HG03280 (cell line): ENCODE measurements around the gene SDS.

Experiments used
- ATAC-seq: cut with Tn5 transposase; IDR thresholded peaks from one replicate; pipeline ENCODE4 v1.9.1; 2021; ENCODE audit warnings: mild to moderate bottlenecking, moderate library complexity; ENCODE audit not compliant: unreplicated experiment

The SDS gene

DNA sequence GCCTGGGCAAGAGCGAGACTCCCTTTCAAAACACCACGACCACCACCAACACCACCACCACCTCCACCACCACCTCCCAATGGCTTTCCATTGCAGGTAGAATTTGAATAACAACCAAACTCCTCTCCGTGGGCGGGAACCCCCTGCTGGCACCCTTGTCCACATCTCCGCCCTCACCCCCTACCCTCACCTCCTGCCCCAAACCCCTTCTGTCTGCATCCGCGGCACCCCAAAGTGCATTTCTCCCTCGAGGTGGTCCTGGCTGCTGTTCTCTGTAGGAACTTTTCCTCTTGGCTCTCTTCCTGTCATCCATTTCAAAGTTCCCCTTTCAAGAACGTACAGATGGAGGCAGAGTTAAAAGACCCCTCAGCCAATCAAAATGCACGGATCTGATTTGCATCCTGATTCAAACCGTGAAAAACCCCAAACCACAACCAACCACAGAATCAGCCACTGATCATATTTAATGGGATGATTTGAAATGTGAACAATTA, 22.3 kb upstream of the SDS start:
- ATAC-seq, result no peak

DNA sequence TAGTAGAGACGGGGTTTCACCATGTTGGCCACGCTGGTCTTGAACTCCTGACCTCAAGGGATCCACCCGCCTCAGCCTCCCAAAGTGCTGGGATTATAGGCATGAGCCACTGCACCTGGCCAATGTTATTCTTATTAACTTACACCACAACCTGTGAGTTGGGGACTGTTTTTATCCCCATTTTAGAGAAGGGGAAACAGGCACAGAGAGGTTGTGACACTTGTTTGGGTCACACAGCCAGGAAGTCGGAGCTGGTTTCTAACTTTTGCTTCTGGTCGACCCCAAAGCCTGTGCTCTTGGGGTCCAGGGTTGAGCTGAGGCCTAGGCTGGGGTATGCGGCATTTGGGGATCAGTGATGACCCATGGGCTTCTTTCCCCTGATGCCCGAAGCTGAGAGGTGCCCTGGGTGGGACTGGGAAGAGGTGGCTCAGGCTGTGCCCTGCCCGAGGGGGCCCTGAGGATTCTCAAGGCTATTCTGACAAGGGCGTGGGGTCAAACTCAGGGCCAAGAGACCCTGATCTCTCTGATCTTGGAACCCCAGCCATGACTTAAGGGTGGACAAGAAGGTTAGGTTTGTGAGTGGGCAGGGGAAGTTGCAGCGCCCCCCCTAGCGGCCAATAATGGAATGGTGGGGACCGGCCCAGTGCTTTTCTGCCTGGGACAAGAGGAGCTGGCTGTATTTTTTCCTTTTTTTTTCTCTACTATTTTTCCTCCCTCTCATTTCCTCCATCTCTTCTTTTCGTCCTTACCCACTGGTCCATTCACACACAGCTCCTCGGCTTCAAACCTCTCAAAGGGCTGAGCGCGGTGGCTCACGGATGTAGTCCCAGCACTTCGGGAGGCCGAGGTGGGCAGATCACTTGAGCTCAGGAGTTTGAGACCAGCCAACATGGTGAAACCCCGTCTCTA, 21.5 kb upstream of the SDS start:
- ATAC-seq, result peak; percentile 39

DNA sequence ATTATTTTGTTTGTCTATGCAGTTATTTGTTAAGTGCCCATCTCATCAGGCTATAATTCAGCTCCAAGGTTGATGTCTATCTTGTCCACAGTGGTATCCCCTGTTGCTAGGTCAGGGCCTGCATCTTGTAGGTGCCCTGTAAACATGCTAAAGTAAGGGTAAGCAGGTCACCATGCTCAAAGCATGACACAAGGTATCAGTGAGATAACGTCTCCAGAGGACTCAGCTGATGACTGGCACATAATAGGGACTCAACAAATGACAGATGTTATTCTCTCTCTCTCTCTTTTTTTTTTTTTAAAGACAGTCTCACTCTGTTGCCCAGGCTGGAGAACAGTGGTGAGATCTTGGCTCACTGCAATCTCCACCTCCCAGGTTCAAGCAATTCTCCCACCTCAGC, 20.8 kb upstream of the SDS start:
- ATAC-seq, result no peak

DNA sequence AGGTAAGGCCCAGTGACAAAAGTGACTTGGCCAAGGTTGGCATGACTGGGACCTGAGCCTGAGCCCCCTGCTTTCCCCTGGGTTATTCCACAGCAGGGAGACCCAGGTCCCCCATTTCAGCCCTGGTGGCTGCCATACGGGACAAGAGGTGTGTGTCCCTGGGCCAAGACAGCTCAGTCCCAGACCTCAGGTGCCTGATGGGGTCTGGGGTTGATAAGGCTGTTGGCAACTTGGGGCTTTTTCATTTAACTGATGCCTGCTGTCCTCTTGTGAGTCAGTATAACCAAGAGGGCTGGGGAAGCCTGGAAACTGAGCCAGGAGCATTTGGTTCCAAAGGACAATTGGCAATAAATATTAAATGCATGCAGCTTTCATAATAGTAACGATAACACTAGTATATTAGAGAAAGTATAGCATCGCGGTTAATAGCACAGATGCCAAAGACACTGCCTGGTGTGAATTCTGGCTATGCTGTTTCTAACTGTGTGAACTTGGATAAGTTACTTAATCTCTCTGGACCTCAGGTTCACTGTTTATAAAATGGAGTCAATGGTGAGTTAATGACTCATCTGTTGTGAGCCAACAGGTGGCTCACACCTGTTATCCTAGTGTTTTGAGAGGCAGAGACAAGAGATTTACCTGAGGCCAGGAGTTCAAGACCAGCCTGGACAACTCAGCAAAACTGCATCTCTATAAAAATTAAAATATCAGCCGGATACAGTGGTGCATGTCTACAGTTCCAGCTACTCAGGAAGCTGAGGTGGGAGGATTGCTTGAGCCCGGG, 19.4 kb upstream of the SDS start:
- ATAC-seq, result no peak

DNA sequence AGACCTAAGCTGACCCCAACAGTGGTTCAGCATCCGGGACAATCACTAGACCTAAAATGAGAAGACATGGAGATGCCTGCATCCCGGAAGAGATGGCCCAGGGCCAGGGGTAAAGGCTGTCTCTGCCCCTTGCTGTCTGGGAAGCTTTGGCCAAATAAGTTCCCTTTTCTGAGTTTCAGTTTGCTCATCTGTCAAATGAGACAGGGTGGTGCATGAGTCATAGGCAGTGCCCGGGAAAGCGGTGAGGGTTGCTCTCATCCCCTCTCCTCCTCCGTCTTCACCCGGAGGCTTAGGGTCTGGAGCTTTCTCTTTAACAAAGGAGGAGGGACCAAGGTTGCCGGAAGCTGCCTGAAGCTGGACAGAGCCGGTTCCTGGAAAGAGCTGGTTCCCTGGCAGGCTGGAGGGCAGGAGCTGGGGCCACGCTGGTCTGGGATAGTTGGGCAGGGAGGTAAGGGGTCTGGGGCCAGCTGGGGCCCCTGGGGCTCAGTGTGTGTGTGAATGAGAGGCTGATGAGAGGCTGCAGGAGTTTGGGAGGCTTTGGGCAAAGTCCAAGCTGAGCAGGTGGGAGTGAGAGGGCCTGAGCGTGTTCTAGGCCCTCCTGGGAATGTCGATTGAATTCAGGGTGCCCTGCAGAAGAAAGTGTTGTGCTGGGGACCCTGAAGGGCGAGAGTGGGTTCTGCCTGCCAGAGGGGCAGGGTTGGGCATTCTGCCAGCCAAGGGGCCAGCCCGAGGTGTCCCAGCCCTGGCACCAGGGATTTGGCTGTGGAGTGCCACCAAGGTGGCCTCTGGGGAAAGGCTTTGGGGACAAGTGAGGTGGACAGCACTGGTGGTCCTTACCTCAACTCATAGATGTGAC, 18.6 kb upstream of the SDS start, which contains the start of gene SDSL:
SDSL (plus strand) TSS at position 351 of the 856 bp plus-strand sequence. CDS start 5,603 bp downstream, outside the sequence.
- ATAC-seq, result peak; percentile 75

DNA sequence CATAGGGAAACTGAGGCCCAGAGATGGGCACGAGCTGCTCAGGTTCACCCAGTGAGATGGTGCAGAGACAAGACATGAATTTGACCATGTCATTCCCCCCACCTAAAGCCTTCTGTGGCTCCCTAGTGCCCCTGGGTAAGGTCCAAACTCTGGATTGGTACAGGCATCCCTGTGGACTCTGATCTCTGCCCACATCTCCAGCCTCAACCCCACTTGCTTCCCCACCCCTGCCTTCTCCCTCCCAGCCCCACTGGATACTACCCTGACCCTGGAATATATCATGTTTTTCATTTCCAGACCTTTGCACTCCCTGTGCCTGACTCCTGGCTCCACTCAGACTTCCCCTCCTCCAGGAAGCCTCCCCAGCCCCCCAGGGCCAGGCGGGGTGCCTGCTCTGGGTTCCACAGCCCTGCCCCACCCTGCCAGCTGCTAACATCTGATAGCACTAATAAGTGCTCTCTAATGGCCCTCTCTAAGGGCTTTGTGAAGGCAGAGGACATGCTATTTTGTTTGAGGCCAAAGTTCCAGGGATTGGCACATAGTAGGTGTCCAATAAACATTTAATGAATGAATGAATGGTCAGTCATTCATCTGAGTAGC, 17.4 kb upstream of the SDS start:
- no peak for ATAC-seq

DNA sequence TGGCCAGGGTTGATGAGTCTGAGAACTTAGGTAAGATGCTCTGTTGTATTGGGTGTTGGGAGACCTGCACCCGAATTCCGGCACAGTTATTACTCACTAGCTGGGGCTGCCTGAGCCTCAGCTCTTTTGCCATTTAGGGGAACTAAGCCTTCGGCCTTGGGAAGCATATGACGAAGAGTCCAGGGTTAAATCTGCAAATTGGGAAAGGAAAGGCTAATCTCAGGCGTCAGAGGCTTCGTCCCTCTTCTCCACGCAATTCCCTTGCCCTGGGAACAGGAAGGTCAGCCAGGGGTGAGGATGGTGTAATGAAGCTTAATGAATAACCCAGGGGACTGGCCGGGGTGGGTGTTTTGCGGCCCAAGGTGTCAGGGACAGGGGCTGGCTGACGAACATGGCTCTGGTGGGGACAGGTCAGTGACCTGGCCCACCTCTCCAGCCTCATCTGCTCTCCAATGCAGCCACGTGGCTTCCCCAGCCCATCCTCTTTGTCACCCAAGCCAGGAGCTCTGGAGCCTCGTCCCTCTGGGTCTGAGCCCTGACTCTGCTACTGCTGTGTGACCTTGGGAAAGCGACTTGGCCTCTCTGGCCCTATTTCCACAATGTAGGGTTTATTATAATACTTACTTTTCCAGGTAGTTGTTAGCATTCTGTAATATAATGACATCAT, 14.7 kb upstream of the SDS start:
- ATAC-seq, result no peak

DNA sequence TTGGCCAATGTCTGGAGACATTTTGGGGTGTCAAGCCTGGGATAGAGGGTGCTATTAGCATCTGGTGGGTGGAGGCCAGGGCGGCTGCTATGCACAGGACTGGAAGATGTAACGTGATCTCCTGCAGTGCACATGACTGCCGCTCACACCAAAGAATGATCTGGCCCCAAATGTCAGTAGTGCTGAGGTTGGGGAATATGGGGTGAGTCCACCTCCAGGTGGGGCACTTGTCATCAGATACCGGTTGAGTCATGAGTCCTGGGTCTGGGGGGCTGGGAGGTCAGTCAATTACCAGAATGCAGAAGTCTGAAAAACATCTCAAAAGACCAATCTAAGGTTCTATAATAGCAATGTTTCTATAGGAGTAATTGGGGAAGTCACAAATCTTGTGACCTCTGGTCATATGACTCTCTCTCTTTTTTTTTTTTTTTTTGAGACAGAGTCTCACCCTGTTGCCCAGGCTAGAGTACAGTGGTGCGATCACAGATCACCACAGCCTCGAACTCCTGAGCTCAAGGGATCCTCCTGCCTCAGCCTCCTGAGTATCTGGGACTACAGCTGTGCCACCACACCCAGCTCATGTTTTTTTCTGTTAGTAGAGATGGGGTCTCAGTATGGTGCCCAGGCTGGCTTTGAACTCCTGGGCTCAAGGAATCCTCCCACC, 12.5 kb upstream of the SDS start:
- ATAC-seq, result no peak

DNA sequence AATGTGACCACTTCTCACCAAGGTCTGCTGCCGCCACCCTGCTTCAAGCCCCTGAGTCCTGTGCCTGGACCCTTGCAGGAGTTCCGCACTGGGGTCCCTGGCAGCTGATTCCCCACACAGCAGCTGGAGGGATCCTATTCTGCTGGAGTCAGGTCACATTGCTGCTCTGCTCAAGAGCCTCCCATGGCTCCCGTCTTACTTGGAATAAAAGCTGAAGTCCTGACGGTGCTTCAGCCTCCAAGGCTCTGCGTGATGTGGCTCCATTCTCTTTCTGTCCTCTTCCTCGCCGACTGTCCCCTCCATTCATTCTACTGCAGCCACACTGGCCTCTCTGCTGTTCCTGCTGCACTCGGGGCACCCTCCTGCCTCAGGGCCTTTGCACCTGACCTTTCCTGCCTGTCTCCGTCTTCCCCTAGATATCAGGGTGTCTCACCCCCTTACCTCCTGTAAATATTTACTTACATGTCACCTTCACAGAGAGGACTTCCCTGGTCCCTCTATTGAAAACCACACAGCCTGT, 10.9 kb upstream of the SDS start:
- ATAC-seq, result no peak

DNA sequence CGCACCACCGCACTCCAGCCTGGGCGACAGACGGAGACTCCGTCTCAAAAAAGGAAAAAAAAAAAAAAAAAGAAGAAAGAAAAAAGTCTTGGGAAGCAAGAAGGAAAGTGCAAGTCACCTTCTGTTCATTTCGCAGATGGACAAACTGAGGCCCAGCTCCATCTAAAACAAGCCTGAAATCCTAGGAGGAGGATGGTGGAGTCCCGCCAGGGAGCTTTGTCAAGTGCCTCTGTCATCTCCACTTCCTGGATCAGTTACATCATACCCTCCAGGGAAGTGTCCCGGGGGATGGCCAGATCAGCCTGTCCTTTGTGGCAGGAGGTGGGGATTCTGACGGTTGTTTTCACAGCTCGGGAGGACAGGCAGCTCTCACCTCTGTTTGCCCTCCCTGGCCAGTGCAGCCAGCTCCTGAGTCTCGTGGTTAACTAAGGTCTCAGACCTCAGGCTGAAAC, 9.8 kb upstream of the SDS start:
- no peak for ATAC-seq

DNA sequence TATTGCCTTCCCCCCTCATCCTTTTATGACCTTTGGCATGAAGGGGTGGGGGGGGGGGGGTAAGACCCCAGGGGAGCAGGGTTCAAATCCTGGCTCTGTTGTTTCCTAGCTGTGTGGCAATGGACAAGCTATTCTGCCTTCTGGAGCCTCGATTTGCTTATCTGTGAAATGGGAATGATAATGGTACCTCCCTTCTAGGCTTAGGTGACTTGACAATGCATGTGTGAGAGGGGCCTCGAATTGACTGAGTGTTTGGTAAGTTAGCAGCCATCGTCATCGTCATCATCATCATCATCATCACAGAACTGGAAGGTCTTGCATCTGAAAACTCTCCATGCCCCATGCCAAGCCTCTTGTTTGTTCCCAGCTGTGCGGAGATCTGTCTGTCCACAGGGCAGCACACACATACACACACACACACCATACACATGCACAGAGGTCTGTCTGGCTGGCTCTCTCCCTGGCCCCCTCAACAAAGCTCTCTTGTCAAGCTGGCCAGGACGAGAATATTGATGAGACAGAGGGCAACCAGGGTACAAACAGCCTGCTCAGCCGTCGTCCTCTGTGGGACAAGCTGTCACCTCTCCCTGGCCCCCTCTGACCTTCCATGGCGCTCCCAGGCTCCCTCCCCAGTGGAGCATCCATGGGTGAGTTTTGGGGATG, 5.9 kb upstream of the SDS start:
- no peak for ATAC-seq

DNA sequence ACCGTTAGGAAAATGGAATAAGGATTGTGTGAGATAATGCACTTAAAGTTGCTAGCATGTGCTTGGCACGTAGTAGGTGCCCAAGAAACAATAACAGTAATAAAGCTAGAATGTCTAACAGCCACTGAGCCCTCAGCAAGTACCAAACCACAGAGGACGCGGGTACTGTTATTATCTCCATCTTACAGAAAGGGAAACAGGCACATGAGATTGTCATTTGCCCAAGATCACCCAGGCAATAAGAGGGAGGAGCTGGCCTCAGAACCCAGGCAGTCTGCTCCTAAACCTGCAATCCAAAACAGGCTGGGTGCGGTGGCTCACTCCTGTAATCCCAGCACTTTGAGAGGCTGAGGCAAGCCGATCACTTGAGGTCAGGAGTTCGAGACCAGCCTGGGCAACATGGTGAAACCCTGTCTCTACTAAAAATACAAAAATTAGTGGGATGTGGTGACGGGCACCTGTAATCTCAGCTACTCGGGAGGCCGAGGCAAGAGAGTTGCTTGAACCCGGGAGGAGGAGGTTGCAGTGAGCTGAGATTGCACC, 5.1 kb upstream of the SDS start:
- no peak for ATAC-seq

DNA sequence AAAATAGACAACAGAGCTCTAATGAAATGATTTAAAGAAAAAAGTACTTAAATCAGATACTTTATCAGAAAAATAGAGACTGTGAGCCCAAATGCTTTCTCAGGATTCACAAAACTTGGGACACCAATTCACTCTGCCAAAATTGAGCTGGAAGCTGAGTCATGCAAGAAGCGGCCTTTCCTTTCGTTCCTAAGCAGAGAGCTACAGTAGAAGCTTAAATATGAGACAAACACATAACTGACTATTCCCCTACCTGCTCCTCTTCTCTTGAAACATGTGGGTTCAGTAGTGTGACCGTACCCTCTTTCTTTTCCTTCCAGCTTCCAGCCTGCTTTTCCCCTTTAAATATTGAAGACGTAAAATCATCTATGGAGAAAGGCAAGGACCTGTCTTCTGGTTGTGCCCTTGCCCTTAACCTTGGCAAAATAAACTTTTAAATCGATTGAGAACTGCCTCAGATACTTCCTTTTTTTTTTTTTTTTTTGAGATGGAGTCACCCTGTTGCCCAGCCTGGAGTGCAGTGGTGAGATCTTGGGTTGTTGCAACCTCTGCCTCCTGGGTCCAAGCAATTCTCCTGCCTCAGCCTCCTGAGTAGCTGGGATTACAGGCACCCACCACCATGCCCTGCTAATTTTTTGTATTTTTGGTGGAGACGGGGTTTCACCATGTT, 4.4 kb upstream of the SDS start:
- no peak for ATAC-seq

DNA sequence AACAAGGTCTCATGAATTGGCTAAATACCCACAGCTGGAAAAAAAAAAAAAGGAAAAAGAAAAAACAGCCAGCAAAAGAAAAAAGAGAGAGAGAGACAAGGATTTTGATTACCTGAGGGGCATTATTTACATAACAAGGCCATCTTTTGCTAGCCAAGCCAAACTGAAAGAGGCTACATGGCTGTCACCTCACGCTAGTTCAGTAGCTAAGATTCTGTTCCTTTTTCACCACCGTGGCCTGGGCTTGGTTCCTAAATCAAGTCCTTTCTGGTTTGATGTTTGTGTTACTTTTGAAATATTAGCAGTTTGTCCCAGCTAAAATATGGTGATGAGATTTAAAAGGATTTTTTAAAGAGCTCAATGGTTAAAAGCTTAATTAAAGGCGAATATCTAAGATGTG, 2.0 kb upstream of the SDS start:
- ATAC-seq, result no peak

DNA sequence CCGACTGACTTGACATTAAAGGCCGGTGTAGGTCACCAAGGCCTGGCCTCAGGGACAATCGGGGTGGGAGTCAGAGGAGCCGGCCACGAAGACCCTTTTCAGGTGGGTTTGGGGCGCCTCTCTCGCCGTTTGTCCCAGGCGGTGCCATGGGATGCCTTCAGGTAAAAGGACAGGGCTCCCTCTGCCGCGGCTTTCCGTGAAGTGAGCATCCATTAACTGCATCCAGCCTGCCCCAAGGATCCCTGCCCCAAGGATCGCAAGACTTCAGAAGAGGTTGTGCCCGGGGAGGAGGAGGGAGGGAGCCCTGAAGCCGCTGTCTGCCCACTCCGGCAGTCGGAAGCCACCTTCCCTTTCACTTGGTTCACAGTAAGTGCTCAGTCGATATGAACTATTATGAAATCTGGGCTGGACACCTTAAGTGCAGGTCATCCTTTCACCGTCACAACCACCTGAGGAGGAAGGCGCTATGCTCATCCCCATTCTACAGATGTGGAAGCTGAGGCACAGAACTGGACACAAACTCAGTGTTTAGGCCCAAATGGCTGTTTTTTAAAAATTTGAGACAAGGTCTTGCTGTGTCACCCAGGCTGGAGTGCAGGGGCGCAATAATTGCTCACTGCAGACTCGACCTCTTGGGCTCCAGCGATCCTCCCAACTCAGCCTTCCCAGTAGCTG, 964 bp downstream of the SDS start:
- ATAC-seq, result no peak

DNA sequence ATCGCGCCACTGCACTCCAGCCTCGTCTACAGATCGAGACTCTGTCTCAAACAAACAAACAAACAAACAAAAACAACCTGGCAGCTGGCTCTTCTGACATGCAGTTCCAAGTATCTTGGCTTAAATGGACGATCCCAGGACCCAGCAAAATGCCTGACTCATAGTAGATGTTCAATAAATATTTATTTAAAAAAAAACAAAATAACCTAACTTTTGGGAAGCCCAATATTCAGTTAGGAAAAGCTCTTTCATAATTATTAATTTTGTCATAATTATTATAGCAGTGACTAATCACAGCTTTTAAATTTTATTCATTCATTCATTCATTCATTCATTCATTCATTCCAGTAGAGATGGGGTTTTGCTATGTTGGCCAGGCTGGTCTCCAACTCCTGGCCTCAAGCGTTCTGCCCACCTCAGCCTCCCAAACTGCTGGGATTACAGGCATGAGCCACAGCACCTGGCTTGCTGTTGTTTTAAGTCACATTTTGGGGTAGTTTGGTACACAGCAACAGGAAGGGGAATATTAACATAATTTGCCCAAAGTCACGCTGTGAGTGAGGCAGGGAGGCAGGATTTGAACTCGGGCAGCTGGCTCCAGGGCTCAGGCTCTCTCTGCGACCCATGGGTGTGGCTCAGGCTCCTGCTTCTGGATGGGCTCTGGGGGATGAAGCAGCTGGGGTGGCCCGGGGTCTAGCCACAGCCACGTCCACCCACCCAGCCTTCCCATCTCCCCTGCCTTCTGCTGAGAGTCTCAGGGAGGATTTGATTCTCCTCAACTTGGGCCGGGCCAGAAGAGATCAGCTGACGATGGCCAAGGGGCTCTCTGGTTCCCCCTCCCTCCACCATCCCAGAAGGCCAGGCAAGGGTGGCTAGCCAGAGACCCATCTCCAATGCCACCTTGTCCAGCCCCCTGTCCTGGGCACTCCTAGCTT, 2.4 kb downstream of the SDS start:
- ATAC-seq, result no peak
